Fibroblast of upper back skin (primary cell): Measurements from ENCODE around the gene LRRC51.
"Not testable (repeated sequence)": the region's sequence is repeated elsewhere in the genome, so short reads cannot be mapped to it uniquely, and the experiment has no call there.

Experiments used
- DNase-seq: peaks from one replicate; pipeline ENCODE4 v3.0.0-alpha.2; 2013

The LRRC51 gene

GRCh38 chr11:72141066-72141465, 60.4 kb downstream of the LRRC51 start:
- peak; percentile 92 for DNase-seq

DNA sequence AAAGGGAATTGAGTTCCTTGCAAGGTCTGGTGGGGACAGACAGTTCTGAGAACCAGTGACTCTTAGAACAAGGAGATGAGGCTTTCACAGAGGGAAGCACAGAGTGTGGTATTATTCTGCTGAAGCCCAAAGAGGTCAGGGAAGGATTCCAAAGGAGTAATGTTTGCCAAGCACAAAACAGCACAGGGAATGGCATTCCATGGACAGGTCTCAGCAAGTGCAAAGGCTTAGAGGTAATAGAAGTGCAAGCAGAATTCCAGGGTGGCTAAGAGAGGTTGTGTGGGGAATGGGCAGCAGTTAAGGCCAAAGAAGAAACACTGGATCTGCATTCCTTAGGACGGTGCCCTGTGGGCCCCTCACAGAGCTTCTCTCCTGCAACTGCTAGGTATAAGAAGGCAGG, 61.4 kb downstream of the LRRC51 start:
- peak; percentile 42 for DNase-seq

GRCh38 chr11:72142543-72142942, 61.9 kb downstream of the LRRC51 start:
- DNase-seq: not testable (repeated sequence)

DNA sequence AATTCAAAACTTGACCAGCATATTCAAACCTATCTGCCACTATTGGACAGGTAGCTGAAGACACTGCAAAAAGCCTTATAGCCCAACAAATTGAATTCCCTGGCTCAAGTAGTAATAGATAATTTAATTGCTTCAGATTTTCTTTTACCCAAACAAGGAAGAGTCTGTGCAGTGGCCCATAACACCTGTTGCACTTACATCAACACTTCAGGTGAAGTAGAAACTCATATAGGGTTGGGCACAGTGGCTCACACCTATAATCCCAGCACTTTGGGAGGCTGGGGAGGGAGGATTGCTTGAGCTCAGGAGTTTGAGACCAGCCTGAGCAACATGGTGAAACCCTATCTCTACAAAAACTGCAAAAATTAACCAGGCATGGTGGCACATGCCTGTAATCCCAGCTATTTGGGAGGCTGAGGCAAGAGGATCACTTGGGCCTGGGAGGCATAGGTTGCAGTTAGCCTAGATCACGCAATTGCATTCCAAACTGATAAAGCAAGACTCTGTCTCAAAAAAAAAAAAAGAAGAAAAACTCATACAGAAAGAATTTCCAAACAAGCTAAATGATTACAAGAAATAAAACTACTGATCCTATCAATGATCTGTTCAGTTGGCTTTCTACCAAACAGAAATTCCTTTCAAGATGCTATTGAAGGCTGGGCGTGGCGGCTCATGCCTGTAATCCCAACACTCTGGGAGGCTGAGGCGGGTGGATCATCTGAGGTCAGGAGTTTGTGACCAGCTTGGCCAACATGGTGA, 64.3 kb downstream of the LRRC51 start:
- DNase-seq: peak; percentile 82
